ENCODE data around the gene B4GALT3.

DNA sequence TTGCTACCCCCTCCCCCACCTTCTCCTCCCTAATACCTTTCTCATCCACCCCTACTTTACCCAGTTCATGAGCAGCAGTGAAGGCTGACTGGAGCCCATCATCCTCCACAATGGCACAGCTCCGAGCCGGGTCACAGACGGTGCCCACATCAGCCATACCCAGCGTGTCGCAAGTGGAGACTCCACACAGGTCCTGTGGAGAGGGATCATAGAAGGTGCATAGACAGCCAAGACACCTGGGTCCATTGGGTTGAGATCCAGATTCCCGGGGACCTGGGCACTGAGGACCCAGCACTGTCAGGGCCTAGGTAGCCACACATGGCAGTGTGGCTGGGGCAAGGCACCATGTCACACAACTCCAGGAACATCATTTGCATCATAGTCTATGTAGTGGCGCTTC is 18.8 kb upstream of the B4GALT3 start:
- TF ChIP-seq, protein P1, sequence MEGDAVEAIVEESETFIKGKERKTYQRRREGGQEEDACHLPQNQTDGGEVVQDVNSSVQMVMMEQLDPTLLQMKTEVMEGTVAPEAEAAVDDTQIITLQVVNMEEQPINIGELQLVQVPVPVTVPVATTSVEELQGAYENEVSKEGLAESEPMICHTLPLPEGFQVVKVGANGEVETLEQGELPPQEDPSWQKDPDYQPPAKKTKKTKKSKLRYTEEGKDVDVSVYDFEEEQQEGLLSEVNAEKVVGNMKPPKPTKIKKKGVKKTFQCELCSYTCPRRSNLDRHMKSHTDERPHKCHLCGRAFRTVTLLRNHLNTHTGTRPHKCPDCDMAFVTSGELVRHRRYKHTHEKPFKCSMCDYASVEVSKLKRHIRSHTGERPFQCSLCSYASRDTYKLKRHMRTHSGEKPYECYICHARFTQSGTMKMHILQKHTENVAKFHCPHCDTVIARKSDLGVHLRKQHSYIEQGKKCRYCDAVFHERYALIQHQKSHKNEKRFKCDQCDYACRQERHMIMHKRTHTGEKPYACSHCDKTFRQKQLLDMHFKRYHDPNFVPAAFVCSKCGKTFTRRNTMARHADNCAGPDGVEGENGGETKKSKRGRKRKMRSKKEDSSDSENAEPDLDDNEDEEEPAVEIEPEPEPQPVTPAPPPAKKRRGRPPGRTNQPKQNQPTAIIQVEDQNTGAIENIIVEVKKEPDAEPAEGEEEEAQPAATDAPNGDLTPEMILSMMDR (IDR thresholded peaks at IDR 0.05), result no peak
- TF ChIP-seq POLR2A (IDR thresholded peaks at IDR 0.05) (no peak), POLR2AphosphoS5 (IDR thresholded peaks at IDR 0.05) (no peak), EP300 (IDR thresholded peaks at IDR 0.05) (no peak)
